ENCODE data around the gene RBM24. TPM values are rescaled to one million over a fixed set of nuclear protein-coding genes. Genes with fewer than 3 reads are reported as not detected.
A peak's percentile ranks its signal among the peaks of the same experiment; 100 is the strongest.

Gene RBM24
- total RNA-seq (2014; rRNA removed; shearing (Covaris generic)): 7.9 and 8.5 TPM in 2 replicates
- 7.5 and 10.8 TPM in 2 replicates for polyA plus RNA-seq (2015; cell fraction: cytosol; rRNA removed)
- 1.3 and 7.3 TPM in 2 replicates for polyA plus RNA-seq (2015; cell fraction: nucleus; rRNA removed)

- in situ Hi-C loops (cut with HindIII; ENCODE audit: low pct_unique_long_range_greater_than_20kb, low sequenced_read_pairs): no loop called here
These were observed at the start of gene RBM24 for GRCh38 chr6:17281100-17281496. Gene RBM24 (plus strand): TSS chr6:17281361. CDS start chr6:17281582, 221 bp downstream.

GRCh38 chr6:17233531-17233930 is 47.6 kb upstream of the RBM24 start:
- DNase-seq (ENCODE audit: low read depth, low spot score): peak; percentile 16
- in situ Hi-C loops (cut with HindIII; ENCODE audit: low pct_unique_long_range_greater_than_20kb, low sequenced_read_pairs): no loop called here

More at GRCh38 chr6:17281100-17281496, at the start of gene RBM24:
- peak; percentile 75 for DNase-seq (ENCODE audit: low read depth, low spot score)

GRCh38 chr6:17237246-17237645 is 43.9 kb upstream of the RBM24 start:
- no peak for DNase-seq (ENCODE audit: low read depth, low spot score)
- in situ Hi-C loops (cut with HindIII; ENCODE audit: low pct_unique_long_range_greater_than_20kb, low sequenced_read_pairs): no loop called here

- in situ Hi-C loops (cut with HindIII; ENCODE audit: low pct_unique_long_range_greater_than_20kb, low sequenced_read_pairs): no loop called here
- no peak for DNase-seq (ENCODE audit: low read depth, low spot score)
These were observed 41.9 kb upstream of the RBM24 start for GRCh38 chr6:17239260-17239659.

GRCh38 chr6:17240803-17241500 is 40.2 kb upstream of the RBM24 start:
- in situ Hi-C loops (cut with HindIII; ENCODE audit: low pct_unique_long_range_greater_than_20kb, low sequenced_read_pairs): no loop called here
- no peak for DNase-seq (ENCODE audit: low read depth, low spot score)

- in situ Hi-C loops (cut with HindIII; ENCODE audit: low pct_unique_long_range_greater_than_20kb, low sequenced_read_pairs): no loop called here
- DNase-seq (ENCODE audit: low read depth, low spot score): no peak
These were observed 39.1 kb upstream of the RBM24 start for GRCh38 chr6:17242087-17242486.

- in situ Hi-C loops (cut with HindIII; ENCODE audit: low pct_unique_long_range_greater_than_20kb, low sequenced_read_pairs): no loop called here
- DNase-seq (ENCODE audit: low read depth, low spot score): no peak
These were observed 30.9 kb upstream of the RBM24 start for GRCh38 chr6:17250237-17250636.

- in situ Hi-C loops (cut with HindIII; ENCODE audit: low pct_unique_long_range_greater_than_20kb, low sequenced_read_pairs): no loop called here
- no peak for DNase-seq (ENCODE audit: low read depth, low spot score)
These were observed 29.2 kb upstream of the RBM24 start for GRCh38 chr6:17251953-17252352.

- no peak for DNase-seq (ENCODE audit: low read depth, low spot score)
- in situ Hi-C loops (cut with HindIII; ENCODE audit: low pct_unique_long_range_greater_than_20kb, low sequenced_read_pairs): no loop called here
These were observed 22.4 kb upstream of the RBM24 start for GRCh38 chr6:17258749-17259148.

GRCh38 chr6:17265570-17265969 is 15.6 kb upstream of the RBM24 start:
- in situ Hi-C loops (cut with HindIII; ENCODE audit: low pct_unique_long_range_greater_than_20kb, low sequenced_read_pairs): no loop called here
- DNase-seq (ENCODE audit: low read depth, low spot score): no peak

GRCh38 chr6:17267566-17267965 is 13.6 kb upstream of the RBM24 start:
- in situ Hi-C loops (cut with HindIII; ENCODE audit: low pct_unique_long_range_greater_than_20kb, low sequenced_read_pairs): no loop called here

GRCh38 chr6:17268114-17268513 is 13.0 kb upstream of the RBM24 start:
- in situ Hi-C loops (cut with HindIII; ENCODE audit: low pct_unique_long_range_greater_than_20kb, low sequenced_read_pairs): no loop called here
- DNase-seq (ENCODE audit: low read depth, low spot score): no peak

More at GRCh38 chr6:17267566-17267965, 13.6 kb upstream of the RBM24 start:
- DNase-seq (ENCODE audit: low read depth, low spot score): no peak

- in situ Hi-C loops (cut with HindIII; ENCODE audit: low pct_unique_long_range_greater_than_20kb, low sequenced_read_pairs): no loop called here
- DNase-seq (ENCODE audit: low read depth, low spot score): no peak
These were observed 11.3 kb upstream of the RBM24 start for GRCh38 chr6:17269840-17270239.

GRCh38 chr6:17271628-17272027 is 9.5 kb upstream of the RBM24 start:
- in situ Hi-C loops (cut with HindIII; ENCODE audit: low pct_unique_long_range_greater_than_20kb, low sequenced_read_pairs): no loop called here

GRCh38 chr6:17276766-17277165 is 4.4 kb upstream of the RBM24 start:
- no peak for DNase-seq (ENCODE audit: low read depth, low spot score)
- in situ Hi-C loops (cut with HindIII; ENCODE audit: low pct_unique_long_range_greater_than_20kb, low sequenced_read_pairs): no loop called here

More at GRCh38 chr6:17271628-17272027, 9.5 kb upstream of the RBM24 start:
- no peak for DNase-seq (ENCODE audit: low read depth, low spot score)

GRCh38 chr6:17277256-17277655 is 3.9 kb upstream of the RBM24 start:
- DNase-seq (ENCODE audit: low read depth, low spot score): no peak
- in situ Hi-C loops (cut with HindIII; ENCODE audit: low pct_unique_long_range_greater_than_20kb, low sequenced_read_pairs): no loop called here

GRCh38 chr6:17278289-17279063 is 2.7 kb upstream of the RBM24 start:
- in situ Hi-C loops (cut with HindIII; ENCODE audit: low pct_unique_long_range_greater_than_20kb, low sequenced_read_pairs): no loop called here
- no peak for DNase-seq (ENCODE audit: low read depth, low spot score)

GRCh38 chr6:17280138-17280537 is 1.0 kb upstream of the RBM24 start:
- no peak for DNase-seq (ENCODE audit: low read depth, low spot score)
- in situ Hi-C loops (cut with HindIII; ENCODE audit: low pct_unique_long_range_greater_than_20kb, low sequenced_read_pairs): no loop called here

Data from SK-MEL-5 (cell line).